ENCODE results near the gene ASPSCR1.

The ASPSCR1 gene

GRCh38 chr17:81984773-81985410, 7.5 kb downstream of the ASPSCR1 start:
- no peak for DNase-seq

- no peak for DNase-seq
Measured at GRCh38 chr17:81986606-81987005, 9.2 kb downstream of the ASPSCR1 start.

- no peak for DNase-seq
Measured at GRCh38 chr17:81987161-81987770, 9.8 kb downstream of the ASPSCR1 start.

GRCh38 chr17:81990836-81991683, 13.6 kb downstream of the ASPSCR1 start:
- no peak for DNase-seq

- no peak for DNase-seq
Measured at GRCh38 chr17:81991684-81992305, 14.4 kb downstream of the ASPSCR1 start.

GRCh38 chr17:81992306-81993102, 15.1 kb downstream of the ASPSCR1 start:
- no peak for DNase-seq

GRCh38 chr17:81993729-81994592, 16.5 kb downstream of the ASPSCR1 start:
- no peak for DNase-seq

- no peak for DNase-seq
Measured at GRCh38 chr17:81994593-81995462, 17.4 kb downstream of the ASPSCR1 start.

GRCh38 chr17:81995463-81996231, 18.2 kb downstream of the ASPSCR1 start:
- DNase-seq: no peak

- no peak for DNase-seq
Measured at GRCh38 chr17:81996232-81996756, 18.9 kb downstream of the ASPSCR1 start.

GRCh38 chr17:81996757-81997441, 19.5 kb downstream of the ASPSCR1 start:
- DNase-seq: no peak

GRCh38 chr17:81998212-81998611, 20.8 kb downstream of the ASPSCR1 start:
- no peak for DNase-seq

- no peak for DNase-seq
Measured at GRCh38 chr17:81998691-81999438, 21.4 kb downstream of the ASPSCR1 start.

GRCh38 chr17:81999587-81999975, 22.2 kb downstream of the ASPSCR1 start:
- DNase-seq: no peak

GRCh38 chr17:81999976-82000802, 22.8 kb downstream of the ASPSCR1 start:
- DNase-seq: no peak

- no peak for DNase-seq
Measured at GRCh38 chr17:82000803-82001570, 23.6 kb downstream of the ASPSCR1 start.
